GM18858 (cell line): ENCODE results near the gene SMAD3.

Experiments
- ATAC-seq: cut with Tn5 transposase; IDR thresholded peaks from one replicate; pipeline ENCODE4 v1.9.1; 2021; ENCODE audit not compliant: unreplicated experiment

Gene SMAD3

GRCh38 chr15:67035886-67036285, 29.5 kb upstream of the SMAD3 start:
- no peak for ATAC-seq

- ATAC-seq = no peak
Measured at GRCh38 chr15:67036775-67037555, 28.4 kb upstream of the SMAD3 start.

GRCh38 chr15:67037694-67038093, 27.7 kb upstream of the SMAD3 start:
- no peak for ATAC-seq

- ATAC-seq = no peak
Measured at GRCh38 chr15:67038736-67039135, 26.7 kb upstream of the SMAD3 start.

- ATAC-seq = no peak
Measured at GRCh38 chr15:67039384-67040075, 25.9 kb upstream of the SMAD3 start.

GRCh38 chr15:67040277-67040676, 25.1 kb upstream of the SMAD3 start:
- no peak for ATAC-seq

- no peak for ATAC-seq
Measured at GRCh38 chr15:67042551-67043142, 22.8 kb upstream of the SMAD3 start.

- no peak for ATAC-seq
Measured at GRCh38 chr15:67043939-67044771, 21.2 kb upstream of the SMAD3 start.

- ATAC-seq = no peak
Measured at GRCh38 chr15:67047149-67047661, 18.2 kb upstream of the SMAD3 start.

GRCh38 chr15:67048281-67049279, 16.8 kb upstream of the SMAD3 start:
- no peak for ATAC-seq

GRCh38 chr15:67049351-67050044, 15.9 kb upstream of the SMAD3 start:
- ATAC-seq = no peak

GRCh38 chr15:67050062-67050461, 15.3 kb upstream of the SMAD3 start:
- no peak for ATAC-seq

GRCh38 chr15:67050522-67051087, 14.8 kb upstream of the SMAD3 start:
- ATAC-seq = no peak

- ATAC-seq = no peak
Measured at GRCh38 chr15:67051088-67052045, 14.0 kb upstream of the SMAD3 start.

- no peak for ATAC-seq
Measured at GRCh38 chr15:67054676-67055075, 10.7 kb upstream of the SMAD3 start.

- ATAC-seq = no peak
Measured at GRCh38 chr15:67059127-67059553, 6.3 kb upstream of the SMAD3 start.

- no peak for ATAC-seq
Measured at GRCh38 chr15:67061811-67062368, 3.5 kb upstream of the SMAD3 start.
